ENCODE measurements around the gene MYO1E. TPM values are rescaled to one million over a fixed set of nuclear protein-coding genes. Genes with fewer than 3 reads are reported as not detected.
"Not testable (repeated sequence)": the region's sequence is repeated elsewhere in the genome, so short reads cannot be mapped to it uniquely, and the experiment has no call there.

MYO1E gene
- total RNA-seq, 4 donors from 2014 or later = 23.3 to 99.8 (median 66.5) TPM

DNA sequence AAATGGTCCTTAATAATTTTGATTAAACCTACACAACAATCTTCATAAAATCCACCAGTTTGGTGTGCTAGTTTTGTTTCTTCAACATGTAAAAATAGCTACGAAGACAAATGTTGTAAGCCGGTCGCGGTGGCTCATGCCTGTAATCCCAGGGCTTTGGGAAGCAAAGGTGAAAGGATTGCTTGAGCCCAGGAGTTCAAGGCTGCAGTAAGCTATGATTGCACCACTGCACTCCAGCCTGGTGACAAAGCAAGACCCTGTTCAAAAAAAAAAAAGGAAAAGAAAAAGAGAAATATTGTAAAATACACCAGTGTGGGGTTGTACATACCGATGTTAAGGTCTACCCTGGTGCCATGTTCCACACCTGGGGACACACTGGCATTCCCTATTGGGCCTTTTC is 91.0 kb downstream of the MYO1E start:
- no peak for DNase-seq
- intact Hi-C loops (cut with DNase I; ENCODE audit: low total_unique reads) = no loop called here
- Histone ChIP-seq H3K36me3 (no peaks in the 10 kb centered on the region), H3K4me1 (peaks cover 0 to 4% of the 10 kb centered on the region in 2 donors), H3K27ac (no peak overlapping the region), H3K27me3 (no peaks in the 10 kb centered on the region), H3K9me3 (no peaks in the 10 kb centered on the region), H3K4me3 (no peak overlapping the region)
- TF ChIP-seq POLR2A (IDR thresholded peaks at IDR 0.05) = no peak
- no peak for TF ChIP-seq CTCF (IDR thresholded peaks at IDR 0.05)

DNA sequence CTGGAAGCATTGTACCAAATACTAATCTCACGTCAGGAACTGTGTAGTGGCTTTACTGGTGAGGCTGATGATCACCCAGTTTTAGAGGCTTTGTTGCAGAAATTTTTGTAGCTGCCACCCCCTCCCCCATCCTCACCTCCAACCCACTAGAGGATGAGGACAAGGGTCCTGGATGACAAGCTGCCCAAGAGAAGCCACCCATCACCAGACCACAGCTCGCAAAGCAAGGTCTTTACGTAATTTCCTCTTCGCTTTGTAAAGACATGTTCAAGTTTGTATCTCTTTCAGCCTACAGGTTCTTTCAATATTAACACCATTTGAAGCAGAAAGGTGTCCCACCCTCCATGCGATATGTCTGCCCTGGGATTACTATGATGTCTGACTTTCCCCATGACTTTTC is 91.8 kb downstream of the MYO1E start:
- H3K27me3 ChIP-seq = no peaks in the 10 kb centered on the region
- no peaks in the 10 kb centered on the region for H3K36me3 ChIP-seq
- no peak overlapping the region for H3K27ac ChIP-seq
- H3K9me3 ChIP-seq = no peaks in the 10 kb centered on the region
- intact Hi-C loops (cut with DNase I; ENCODE audit: low total_unique reads) = no loop called here
- H3K4me1 ChIP-seq = peaks cover 0 to 4% of the 10 kb centered on the region in 2 donors
- TF ChIP-seq CTCF (IDR thresholded peaks at IDR 0.05) (no peak), POLR2A (IDR thresholded peaks at IDR 0.05) (no peak)
- H3K4me3 ChIP-seq = no peak overlapping the region
- DNase-seq = no peak

DNA sequence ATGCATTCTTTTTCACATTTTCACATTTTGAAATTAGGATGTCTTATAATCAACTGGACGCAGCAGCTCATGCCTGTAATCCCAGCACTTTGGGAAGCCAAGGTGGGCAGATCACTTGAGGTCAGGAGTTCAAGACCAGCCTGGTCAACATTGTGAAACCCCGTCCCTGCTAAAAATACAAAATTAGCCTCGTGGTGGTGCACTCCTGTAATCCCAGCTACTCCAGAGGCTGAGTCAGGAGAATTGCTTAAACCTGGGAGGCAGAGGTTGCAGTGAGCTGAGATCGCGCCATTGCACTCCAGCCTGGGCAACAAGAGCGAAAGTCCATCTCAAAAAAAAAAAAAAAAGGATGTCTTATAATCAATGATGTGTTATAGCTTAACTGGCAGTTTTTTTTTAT is 92.4 kb downstream of the MYO1E start:
- H3K27ac ChIP-seq; intact Hi-C loops (cut with DNase I; ENCODE audit: low total_unique reads); H3K36me3 ChIP-seq; H3K4me3 ChIP-seq; H3K4me1 ChIP-seq; H3K9me3 ChIP-seq; H3K27me3 ChIP-seq; DNase-seq: not testable (repeated sequence)

DNA sequence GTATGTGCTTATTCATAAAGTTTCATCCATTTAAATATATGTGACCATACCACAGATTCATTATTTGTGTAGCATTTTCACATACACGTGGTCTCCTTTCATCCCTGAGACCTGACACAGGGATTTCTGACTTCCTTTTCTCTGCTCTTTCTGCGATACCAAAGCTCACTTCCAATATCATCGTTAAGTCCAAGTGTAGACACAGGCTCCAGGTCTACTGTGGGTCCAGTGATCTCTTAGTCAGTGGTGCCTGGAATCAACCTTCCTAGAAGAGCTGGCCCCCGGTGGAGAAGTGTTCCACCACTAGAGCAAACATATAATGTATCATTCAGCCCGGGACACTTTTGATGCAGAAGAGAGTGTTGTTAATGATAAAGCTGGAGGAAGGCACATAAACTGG is 93.6 kb downstream of the MYO1E start:
- no peaks in the 10 kb centered on the region for H3K9me3 ChIP-seq
- intact Hi-C loops (cut with DNase I; ENCODE audit: low total_unique reads) = no loop called here

DNA sequence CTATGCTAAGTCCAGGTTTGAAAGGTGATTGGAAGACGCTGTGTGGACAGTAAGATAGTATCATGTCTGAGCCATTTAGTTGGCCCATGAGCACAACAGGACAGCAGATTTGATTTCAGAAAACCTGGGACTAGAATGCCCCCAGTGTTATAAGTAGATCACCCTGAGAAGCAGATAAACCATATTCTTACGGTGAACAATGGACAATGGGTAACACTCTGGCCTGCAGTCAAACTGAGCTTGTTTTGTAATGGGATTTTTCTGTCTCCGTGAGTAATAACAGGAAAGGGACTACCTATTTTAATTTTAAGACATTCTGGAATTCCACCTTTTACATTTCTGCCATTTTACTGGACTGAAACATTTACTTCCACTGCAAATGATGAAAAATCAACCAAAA is 94.6 kb downstream of the MYO1E start:
- H3K27ac ChIP-seq = no peak overlapping the region

More for the DNA sequence above, 93.6 kb downstream of the MYO1E start:
- Histone ChIP-seq H3K27me3 (no peaks in the 10 kb centered on the region), H3K4me1 (peaks cover 0 to 4% of the 10 kb centered on the region in 2 donors), H3K27ac (no peak overlapping the region), H3K36me3 (no peaks in the 10 kb centered on the region), H3K4me3 (no peak overlapping the region)
- TF ChIP-seq POLR2A (IDR thresholded peaks at IDR 0.05) (no peak), CTCF (IDR thresholded peaks at IDR 0.05) (no peak)
- DNase-seq = no peak

More for the DNA sequence above, 94.6 kb downstream of the MYO1E start:
- DNase-seq = no peak
- Histone ChIP-seq H3K9me3 (no peaks in the 10 kb centered on the region), H3K4me3 (no peak overlapping the region), H3K36me3 (no peaks in the 10 kb centered on the region), H3K27me3 (no peaks in the 10 kb centered on the region), H3K4me1 (peaks cover 0 to 4% of the 10 kb centered on the region in 2 donors)
- intact Hi-C loops (cut with DNase I; ENCODE audit: low total_unique reads) = no loop called here
- no peak for TF ChIP-seq POLR2A (IDR thresholded peaks at IDR 0.05)
- TF ChIP-seq CTCF (IDR thresholded peaks at IDR 0.05) = no peak

Measured in uterus (tissue), 4 donors.